Mesothelial cell of epicardium (in vitro differentiated cells): ENCODE data around the gene RGL4. TPM values are rescaled to one million over a fixed set of nuclear protein-coding genes. Genes with fewer than 3 reads are reported as not detected.
"Not testable (repeated sequence)": the region's sequence is repeated elsewhere in the genome, so short reads cannot be mapped to it uniquely, and the experiment has no call there.

Experiments used
- DNase-seq, 2 experiments: peaks; one replicate each; pipeline ENCODE4 v3.0.0; 2021; ENCODE audit warnings: low spot score in 2 of 2; ENCODE audit not compliant: unreplicated experiment in 2 of 2
- H3K27ac Mint-ChIP-seq: 2 replicates; pipeline ENCODE4 v1.8.0; 2021; ENCODE audit warnings: mixed read lengths
- H3K27me3 Mint-ChIP-seq: 2 replicates; pipeline ENCODE4 v1.8.0; 2021; ENCODE audit warnings: low read depth, mixed read lengths
- H3K36me3 Mint-ChIP-seq: 2 replicates; pipeline ENCODE4 v1.8.0; 2021; ENCODE audit warnings: mixed read lengths
- H3K4me1 Mint-ChIP-seq: 2 replicates; pipeline ENCODE4 v1.8.0; 2021; ENCODE audit warnings: mixed read lengths
- H3K4me3 Mint-ChIP-seq: 2 replicates; pipeline ENCODE4 v1.8.0; 2021; ENCODE audit warnings: mild to moderate bottlenecking, moderate library complexity, mixed read lengths
- H3K9me3 Mint-ChIP-seq: 2 replicates; pipeline ENCODE4 v1.8.0; 2021; ENCODE audit warnings: mixed read lengths
- CTCF ChIP-seq: fragments of 200-600 bp; sonication (generic); IDR thresholded peaks from one replicate; pipeline ENCODE4 v1.5.0; 2021; ENCODE audit warnings: antibody characterized with exemption; ENCODE audit not compliant: unreplicated experiment
- total RNA-seq: library from RNA; stranded (reverse); gene quantifications from 3 replicates; pipeline ENCODE4 v1.2.1, GENCODE V29; 2021

The RGL4 gene
- 0.07 TPM in 1 of 3 replicates, not detected in the others for total RNA-seq

DNA sequence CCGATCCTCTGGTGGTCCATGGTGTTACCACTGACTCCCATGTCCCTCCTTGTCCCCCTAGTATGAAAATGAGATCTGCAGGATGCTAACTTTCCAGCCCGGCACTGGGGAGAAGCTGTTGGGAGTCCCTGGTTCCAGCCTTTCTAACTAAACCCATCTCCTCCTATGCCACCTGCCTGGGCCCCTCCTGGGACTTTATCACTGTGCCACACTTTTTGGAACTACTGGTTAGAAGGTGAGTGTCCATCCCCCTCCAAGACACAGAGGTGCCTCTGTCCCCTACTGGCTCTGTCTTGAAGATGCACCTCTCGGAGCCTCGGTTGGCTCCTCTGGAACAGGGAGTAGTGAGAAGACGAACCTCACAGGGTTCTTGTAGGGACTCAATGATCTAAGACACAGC lies at the start of gene RGL4:
Gene RGL4, plus strand, starts transcription at position 301 of the 400 bp plus-strand sequence. CDS start 1,018 bp downstream, outside the sequence.
- Mint-ChIP-seq H3K9me3 (no peaks in the 10 kb centered on the region), H3K4me1 (no peaks in the 10 kb centered on the region), H3K27ac (no peak within 1 kb of the TSS), H3K36me3 (peaks cover 20% of the 10 kb centered on the region), H3K27me3 (no peaks in the 10 kb centered on the region), H3K4me3 (no peak within 1 kb of the TSS)
- TF ChIP-seq CTCF = no peak
- DNase-seq = no peak

DNA sequence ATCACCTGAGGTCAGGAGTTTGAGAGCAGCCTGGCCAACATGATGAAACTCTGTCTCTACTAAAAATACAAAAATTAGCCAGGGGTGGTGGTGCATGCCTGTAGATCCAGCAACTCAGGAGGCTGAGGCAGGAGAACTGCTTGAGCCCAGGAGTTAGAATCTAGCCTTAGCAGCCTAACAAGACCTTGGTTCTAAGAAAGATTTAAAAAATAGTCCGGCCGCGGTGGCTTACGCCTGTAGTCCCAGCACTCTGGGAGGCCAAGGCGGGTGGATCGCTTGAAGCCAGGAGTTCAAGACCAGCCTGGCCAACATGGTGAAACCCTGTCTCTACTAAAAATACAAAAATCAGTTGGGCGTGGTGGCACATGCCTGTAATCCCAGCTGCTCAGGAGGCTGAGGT lies 44.3 kb upstream of the RGL4 start:
- not testable (repeated sequence) for DNase-seq, H3K36me3 Mint-ChIP-seq, H3K4me1 Mint-ChIP-seq, H3K4me3 Mint-ChIP-seq, H3K27me3 Mint-ChIP-seq, H3K27ac Mint-ChIP-seq, H3K9me3 Mint-ChIP-seq

DNA sequence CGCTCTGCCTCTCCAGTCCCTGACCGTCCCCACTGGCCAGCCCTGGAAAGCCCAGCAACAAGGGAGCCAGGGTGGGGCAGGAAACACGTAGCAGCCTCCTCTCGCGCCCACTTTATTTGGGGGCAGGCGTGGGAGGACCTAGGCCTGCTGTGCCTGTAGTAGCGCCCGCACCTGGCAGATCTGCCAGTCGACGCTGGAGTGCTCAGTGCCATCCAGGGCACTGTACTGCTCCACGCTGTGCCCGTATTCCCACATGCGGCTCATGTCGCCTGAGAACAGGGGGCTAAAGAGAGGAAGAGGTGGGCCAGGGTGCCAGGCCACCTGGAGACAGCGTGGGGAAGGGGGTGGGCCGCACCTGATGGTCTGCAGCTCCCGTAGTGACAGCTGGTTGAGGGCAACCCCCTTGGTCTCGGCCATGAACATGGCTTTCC lies 41.7 kb upstream of the RGL4 start:
- H3K36me3 Mint-ChIP-seq = peaks cover 10% of the 10 kb centered on the region
- no peak for TF ChIP-seq CTCF
- no peak overlapping the region for H3K4me3 Mint-ChIP-seq
- no peak overlapping the region for H3K27ac Mint-ChIP-seq
- no peaks in the 10 kb centered on the region for H3K9me3 Mint-ChIP-seq
- DNase-seq = no peak
- H3K4me1 Mint-ChIP-seq = no peaks in the 10 kb centered on the region
- no peaks in the 10 kb centered on the region for H3K27me3 Mint-ChIP-seq

GRCh38 chr22:23651676-23652075 lies 39.1 kb upstream of the RGL4 start:
- Mint-ChIP-seq H3K9me3 (no peaks in the 10 kb centered on the region), H3K36me3 (peaks cover 15% of the 10 kb centered on the region), H3K27ac (no peak overlapping the region), H3K4me3 (no peak overlapping the region), H3K4me1 (no peaks in the 10 kb centered on the region), H3K27me3 (no peaks in the 10 kb centered on the region)
- DNase-seq = no peak
- no peak for TF ChIP-seq CTCF

DNA sequence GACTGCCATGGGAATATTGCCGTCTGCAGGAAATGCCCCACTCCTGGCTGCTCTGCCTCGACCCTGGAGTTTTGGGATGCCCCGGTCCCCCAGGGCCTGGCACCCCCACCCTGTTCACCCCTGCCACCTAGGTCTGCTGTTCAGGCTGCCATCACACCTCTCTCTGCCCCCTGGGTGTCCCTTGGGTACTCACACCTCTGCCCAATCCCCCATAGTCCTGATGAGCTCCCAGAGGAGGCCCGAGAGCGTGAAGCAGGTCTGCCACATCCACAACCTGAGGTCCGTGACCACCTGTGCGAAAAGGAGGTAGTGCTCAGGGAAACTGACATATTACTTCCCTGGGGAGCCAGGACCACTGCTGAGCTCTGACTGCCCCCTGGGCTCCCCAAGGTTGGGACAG lies 38.5 kb upstream of the RGL4 start:
- no peak for DNase-seq
- H3K27me3 Mint-ChIP-seq = no peaks in the 10 kb centered on the region
- H3K4me1 Mint-ChIP-seq = no peaks in the 10 kb centered on the region
- no peaks in the 10 kb centered on the region for H3K9me3 Mint-ChIP-seq
- no peak for TF ChIP-seq CTCF
- H3K27ac Mint-ChIP-seq = no peak overlapping the region
- H3K4me3 Mint-ChIP-seq = no peak overlapping the region
- H3K36me3 Mint-ChIP-seq = peaks cover 15% of the 10 kb centered on the region

DNA sequence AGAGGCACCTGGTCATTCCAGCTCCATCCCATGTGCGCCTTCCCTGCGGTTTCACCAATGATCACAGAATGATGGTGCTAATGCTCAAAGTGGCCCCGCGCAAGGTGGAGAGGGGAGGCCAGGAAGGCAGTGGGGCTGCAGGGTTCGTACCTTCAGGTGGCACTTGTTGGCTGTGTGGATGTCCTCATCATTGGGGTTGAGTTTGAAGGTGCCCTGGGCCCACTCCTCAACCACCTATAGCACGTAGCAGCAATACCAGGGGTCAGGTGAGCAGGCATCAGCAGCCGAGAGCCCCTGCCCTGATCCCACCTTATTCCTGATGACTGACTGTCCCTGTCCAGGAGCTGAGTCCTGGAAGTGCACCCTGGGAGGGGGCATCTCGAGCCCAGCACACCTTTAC lies 38.1 kb upstream of the RGL4 start:
- Mint-ChIP-seq H3K4me3 (no peak overlapping the region), H3K4me1 (no peaks in the 10 kb centered on the region), H3K9me3 (no peaks in the 10 kb centered on the region), H3K36me3 (peaks cover 15% of the 10 kb centered on the region), H3K27me3 (no peaks in the 10 kb centered on the region), H3K27ac (no peak overlapping the region)
- no peak for TF ChIP-seq CTCF
- DNase-seq = no peak
